ENCODE results near the gene TSPAN9.

The TSPAN9 gene

GRCh38 chr12:3110578-3110977 is 33.4 kb downstream of the TSPAN9 start:
- TF ChIP-seq GATA3 (IDR thresholded peaks at IDR 0.05; ENCODE audit: low read depth, low read length), result no peak
- TF ChIP-seq GATA2 (IDR thresholded peaks at IDR 0.05; ENCODE audit: low read depth, low read length), result no peak

GRCh38 chr12:3113671-3114325 is 36.6 kb downstream of the TSPAN9 start:
- TF ChIP-seq GATA2 (IDR thresholded peaks at IDR 0.05; ENCODE audit: low read depth, low read length) (no peak), GATA3 (IDR thresholded peaks at IDR 0.05; ENCODE audit: low read depth, low read length) (no peak)

- no peak for TF ChIP-seq GATA2 (IDR thresholded peaks at IDR 0.05; ENCODE audit: low read depth, low read length)
- no peak for TF ChIP-seq GATA3 (IDR thresholded peaks at IDR 0.05; ENCODE audit: low read depth, low read length)
Measured at GRCh38 chr12:3114671-3115070, 37.5 kb downstream of the TSPAN9 start.

DNA sequence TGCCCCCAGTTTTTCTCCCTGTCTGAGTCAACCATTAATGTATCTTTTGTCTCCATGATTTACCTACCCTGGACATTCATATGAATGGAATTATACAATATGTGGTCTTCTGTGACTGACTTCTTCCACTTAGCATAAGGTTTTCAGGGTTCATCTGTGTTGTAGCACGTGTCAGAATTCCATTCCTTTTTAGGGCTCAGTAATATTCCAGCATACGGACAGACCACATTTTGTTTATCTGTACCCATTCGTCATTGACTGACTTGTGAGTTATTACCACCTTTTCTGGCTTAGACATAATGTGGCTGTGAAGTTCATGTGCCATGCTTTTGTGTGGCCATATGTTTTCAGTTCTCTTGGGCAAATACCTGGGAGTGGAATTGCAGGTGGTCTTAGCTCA is 37.9 kb downstream of the TSPAN9 start:
- TF ChIP-seq GATA2 (IDR thresholded peaks at IDR 0.05; ENCODE audit: low read depth, low read length), result no peak
- no peak for TF ChIP-seq GATA3 (IDR thresholded peaks at IDR 0.05; ENCODE audit: low read depth, low read length)

DNA sequence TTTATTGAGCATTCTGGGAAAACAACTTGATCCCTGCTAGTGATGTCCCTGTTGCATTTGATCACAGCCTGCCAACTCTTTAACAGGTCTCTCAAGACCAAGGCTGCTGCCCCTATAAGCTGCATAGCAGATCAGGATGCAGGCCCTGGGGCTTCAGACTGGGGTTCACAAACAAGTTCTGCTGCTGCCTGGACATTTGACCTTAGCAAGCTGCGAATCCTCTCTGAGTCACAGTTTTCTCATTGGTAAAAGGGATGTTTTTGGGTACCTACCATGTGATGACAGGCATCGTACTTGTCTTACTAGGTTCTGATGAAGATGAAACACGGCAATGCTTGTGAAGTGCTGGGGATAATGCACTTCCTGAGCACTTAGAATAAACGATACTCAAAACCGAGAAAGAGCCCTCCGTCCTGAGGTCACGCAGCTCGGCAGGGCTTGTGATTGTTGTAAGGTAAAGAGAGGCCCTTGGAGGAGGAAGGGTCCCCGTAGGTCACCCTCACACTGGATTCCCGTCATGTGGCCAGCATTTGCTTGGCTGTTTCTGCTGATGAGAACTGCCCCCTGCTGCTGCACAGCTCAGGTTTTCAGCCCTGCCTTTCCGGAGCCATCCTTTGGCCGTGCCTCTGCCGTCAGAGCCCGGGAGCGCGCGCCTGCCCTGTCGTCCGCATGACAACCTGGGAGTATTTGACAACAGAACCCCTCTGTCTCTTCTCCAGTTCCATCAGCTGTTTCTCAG is 39.1 kb downstream of the TSPAN9 start:
- no peak for TF ChIP-seq GATA2 (IDR thresholded peaks at IDR 0.05; ENCODE audit: low read depth, low read length)
- no peak for TF ChIP-seq GATA3 (IDR thresholded peaks at IDR 0.05; ENCODE audit: low read depth, low read length)

- TF ChIP-seq GATA2 (IDR thresholded peaks at IDR 0.05; ENCODE audit: low read depth, low read length), result no peak
- TF ChIP-seq GATA3 (IDR thresholded peaks at IDR 0.05; ENCODE audit: low read depth, low read length), result no peak
Measured at GRCh38 chr12:3117144-3117581, 40.0 kb downstream of the TSPAN9 start.

GRCh38 chr12:3117591-3118015 is 40.4 kb downstream of the TSPAN9 start:
- TF ChIP-seq GATA3 (IDR thresholded peaks at IDR 0.05; ENCODE audit: low read depth, low read length) (no peak), GATA2 (IDR thresholded peaks at IDR 0.05; ENCODE audit: low read depth, low read length) (no peak)

- TF ChIP-seq GATA3 (IDR thresholded peaks at IDR 0.05; ENCODE audit: low read depth, low read length), result no peak
- TF ChIP-seq GATA2 (IDR thresholded peaks at IDR 0.05; ENCODE audit: low read depth, low read length), result no peak
Measured at GRCh38 chr12:3119192-3119755, 42.1 kb downstream of the TSPAN9 start.

GRCh38 chr12:3119756-3120601 is 42.8 kb downstream of the TSPAN9 start:
- no peak for TF ChIP-seq GATA2 (IDR thresholded peaks at IDR 0.05; ENCODE audit: low read depth, low read length)
- no peak for TF ChIP-seq GATA3 (IDR thresholded peaks at IDR 0.05; ENCODE audit: low read depth, low read length)

- TF ChIP-seq GATA2 (IDR thresholded peaks at IDR 0.05; ENCODE audit: low read depth, low read length), result no peak
Measured at GRCh38 chr12:3120701-3121100, 43.5 kb downstream of the TSPAN9 start.

DNA sequence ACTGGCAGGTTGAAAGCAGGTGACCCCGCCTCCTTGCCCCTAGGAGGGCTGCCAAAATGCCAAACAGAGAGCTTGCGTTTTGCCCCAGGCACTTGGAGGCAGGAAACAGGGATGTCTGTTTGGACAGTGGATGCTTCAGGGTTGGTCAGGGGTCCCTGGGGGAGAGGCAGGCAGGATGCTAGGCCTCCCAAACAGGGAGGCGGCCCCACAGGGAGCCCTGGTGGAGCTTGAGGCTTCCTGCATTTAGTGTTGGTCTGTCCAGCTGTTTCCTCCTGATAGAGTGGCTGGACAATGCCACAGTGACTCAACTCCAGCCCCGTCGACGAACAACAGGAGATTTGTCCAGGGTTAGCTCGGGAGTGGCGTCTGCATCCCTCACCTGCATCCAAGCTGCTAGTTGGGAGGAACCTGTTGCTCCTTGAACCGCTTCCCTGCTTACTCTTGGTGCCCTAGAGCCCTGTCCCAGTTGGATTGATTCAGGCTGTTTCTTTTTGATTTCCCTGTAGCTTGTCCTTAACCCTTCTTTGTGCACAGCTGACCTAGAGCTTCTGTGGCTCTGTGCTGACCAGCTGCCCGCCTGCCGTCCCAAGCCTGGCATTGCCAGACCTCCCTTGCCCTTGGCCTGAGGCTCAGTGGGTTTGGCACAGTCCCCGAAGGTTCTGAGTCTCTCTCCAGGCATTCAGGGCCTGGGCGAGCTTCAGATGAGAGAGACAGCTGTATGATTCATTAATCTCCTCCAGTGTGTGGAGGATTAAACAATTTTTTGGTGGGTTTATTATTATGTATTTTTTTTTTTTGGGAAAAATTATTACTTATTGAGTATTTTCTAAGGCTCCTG is 45.9 kb downstream of the TSPAN9 start:
- no peak for TF ChIP-seq GATA3 (IDR thresholded peaks at IDR 0.05; ENCODE audit: low read depth, low read length)
- no peak for TF ChIP-seq GATA2 (IDR thresholded peaks at IDR 0.05; ENCODE audit: low read depth, low read length)

GRCh38 chr12:3123729-3124128 is 46.5 kb downstream of the TSPAN9 start:
- TF ChIP-seq GATA3 (IDR thresholded peaks at IDR 0.05; ENCODE audit: low read depth, low read length), result no peak
- no peak for TF ChIP-seq GATA2 (IDR thresholded peaks at IDR 0.05; ENCODE audit: low read depth, low read length)

- TF ChIP-seq GATA3 (IDR thresholded peaks at IDR 0.05; ENCODE audit: low read depth, low read length), result no peak
- no peak for TF ChIP-seq GATA2 (IDR thresholded peaks at IDR 0.05; ENCODE audit: low read depth, low read length)
Measured at GRCh38 chr12:3124917-3125316, 47.7 kb downstream of the TSPAN9 start.

All from SH-SY5Y (cell line).